Suppressor macrophage treated with lipopolysaccharide for 4 hours (primary cell): ENCODE results near the gene SEL1L3.

ENCODE experiments used
- DNase-seq: peaks from one replicate; pipeline ENCODE4 v3.0.0-alpha.2; 2020

Gene SEL1L3

DNA sequence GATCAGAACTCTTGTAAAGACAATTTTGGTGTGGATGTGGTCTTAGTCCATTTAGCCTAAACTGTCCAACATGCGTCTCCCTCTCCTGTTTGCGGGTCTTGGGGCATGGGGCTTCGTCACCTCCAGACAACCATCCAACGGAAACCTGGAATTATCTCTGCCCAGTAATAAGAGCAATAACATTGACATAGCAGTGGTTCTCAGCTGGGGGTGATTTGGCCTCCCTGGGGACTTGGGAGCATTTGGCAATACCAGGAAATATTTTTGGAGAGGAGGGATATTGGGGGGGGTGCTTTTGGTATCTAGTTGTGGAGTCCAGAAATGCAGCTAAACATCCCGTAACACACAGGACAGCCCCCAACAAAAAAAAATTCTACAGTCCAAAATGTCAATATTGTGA, 47.2 kb downstream of the SEL1L3 start:
- no peak for DNase-seq

DNA sequence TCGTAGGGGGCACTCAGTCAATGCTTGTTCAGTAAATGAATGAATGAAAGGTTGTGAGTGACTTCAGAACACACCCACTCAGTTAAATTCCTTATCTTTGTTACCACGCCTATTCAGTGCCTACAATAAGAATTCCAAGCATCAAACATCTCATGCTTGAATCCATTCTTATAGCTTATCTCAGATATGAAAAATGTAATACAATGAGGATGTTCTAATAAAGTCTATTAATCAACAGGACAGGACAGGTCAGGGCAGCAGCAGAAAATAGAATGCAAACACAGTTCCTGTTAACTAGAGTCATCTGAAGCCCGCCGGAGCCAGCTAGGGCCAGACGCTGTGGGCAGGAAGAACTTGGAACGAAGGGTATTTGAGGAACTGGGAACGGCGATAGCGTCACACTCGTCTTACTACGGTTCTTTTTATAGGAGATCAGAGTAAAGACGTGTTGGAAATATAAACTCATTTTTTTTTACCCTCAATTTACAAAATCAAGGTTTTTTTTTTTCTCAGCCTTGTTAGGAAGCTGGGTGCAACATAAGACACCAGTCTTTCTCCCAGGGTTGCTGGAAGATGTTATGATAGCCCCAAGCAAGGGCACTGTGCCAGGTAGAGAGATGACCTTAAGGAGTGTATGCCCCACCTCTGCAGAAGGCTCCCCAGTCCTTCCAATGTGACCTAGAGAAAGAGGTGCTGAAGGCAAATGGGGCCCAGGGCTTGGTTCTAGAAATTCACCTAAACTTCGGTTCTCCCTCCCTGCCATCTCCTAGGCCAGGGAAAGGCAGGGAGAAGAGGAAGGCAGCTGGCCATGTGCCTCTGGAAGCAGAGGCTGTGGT, 48.3 kb downstream of the SEL1L3 start:
- DNase-seq: peak; percentile 87

DNA sequence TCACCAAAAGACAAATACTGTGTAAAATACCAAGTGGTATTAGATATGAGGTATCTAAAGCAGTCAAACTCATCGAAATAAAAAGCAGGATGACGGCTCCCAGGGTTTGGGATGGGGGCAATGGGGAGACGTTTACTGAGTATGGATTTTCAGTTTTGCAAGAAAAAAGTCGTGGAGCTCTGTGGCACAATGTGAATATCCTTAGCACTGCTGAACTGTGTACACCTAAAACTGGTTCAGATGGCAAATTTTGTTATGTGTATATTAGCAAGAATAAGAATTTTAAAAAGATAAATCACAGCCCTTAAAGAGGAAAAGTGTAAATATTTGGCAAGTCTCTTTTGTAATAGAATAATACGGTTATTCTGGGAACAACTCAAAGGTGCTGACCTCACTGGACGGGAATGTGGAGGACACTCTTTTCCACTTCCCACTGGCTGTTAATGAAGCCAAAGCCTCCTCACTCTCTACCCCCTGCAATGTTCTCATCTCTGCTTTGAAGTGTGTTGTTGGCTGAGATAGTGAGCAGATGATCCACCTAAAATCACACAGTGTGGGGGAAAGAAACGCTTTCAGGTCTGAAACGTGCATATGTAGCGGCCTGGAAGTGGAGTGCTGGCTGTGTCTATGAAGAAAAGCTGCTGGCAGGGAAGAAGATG, 49.2 kb downstream of the SEL1L3 start:
- DNase-seq: no peak

DNA sequence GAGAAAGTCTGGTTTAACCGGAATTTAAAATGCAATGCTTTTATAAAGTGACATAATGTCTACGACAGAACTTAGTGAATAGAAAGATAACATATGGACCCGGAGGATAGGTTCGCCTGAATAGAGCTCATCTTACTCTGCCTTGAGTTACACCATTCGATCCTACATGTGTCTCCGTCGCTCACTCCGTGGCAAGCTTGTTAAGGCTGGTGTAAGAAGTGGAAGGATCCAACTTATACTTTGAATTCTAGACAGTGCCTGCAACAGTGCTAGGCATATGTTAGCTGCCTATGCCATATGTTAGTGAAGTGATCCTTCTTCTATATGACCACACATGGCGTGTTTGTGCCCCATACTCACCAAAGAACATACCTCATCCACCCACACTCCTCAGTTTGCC, 50.9 kb downstream of the SEL1L3 start:
- DNase-seq: no peak

DNA sequence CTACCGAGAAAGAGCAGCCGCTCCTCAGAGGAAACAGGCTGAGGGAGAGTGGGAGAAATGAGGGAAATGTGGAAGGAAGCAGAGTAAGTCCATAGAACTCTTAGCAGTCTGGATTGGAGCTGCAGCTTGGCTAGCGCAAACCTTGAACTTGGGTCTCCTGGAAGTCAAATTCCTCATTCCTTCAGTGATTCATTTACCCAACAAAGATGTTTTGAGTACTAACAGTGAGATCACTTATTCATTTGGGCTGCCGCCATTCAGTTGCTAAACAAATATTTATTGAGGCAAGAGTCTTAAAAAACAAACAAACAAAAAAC, 51.5 kb downstream of the SEL1L3 start:
- DNase-seq: no peak

DNA sequence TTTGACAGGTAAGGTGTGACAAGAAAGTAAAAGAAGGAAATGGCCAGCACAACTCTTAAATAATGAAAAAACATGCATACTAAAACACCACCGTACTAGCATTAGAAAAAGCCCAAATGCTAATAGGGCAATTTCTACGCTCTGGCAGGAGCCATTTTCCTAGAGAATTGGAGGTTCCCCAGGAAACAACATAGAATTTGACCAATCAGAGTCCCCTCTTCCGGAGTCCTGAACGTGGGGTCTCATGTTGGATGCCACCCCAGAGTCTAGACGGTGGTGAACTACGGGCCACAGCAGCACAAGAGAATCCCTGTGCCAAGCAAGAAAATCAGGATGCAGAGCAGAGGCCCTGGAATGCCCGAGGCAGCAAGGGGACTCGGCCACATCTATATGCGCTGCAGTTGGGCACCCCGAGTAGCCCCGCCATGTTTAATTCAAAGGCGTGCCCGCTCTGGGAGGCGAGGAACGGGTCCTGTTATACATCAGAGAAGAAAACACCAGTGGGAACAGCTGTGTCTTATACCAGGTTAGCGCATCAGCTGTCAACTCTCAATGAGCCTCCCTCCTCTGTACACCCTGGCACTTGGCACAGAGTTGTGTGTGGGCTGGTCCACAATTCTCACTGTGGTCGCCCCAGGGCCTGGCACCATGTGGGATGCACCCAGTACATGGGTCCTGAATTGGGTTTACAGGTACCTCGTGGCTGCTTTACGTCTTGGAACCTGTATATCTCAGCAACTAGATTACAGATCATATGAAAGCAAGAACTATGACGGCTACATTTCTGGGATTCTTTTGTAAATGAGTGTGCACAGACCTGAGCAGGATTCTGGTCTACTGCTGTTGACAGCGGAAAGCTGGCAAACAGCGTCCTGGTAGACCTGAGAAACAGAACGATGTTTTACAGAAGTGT, 52.1 kb downstream of the SEL1L3 start:
- DNase-seq: no peak

DNA sequence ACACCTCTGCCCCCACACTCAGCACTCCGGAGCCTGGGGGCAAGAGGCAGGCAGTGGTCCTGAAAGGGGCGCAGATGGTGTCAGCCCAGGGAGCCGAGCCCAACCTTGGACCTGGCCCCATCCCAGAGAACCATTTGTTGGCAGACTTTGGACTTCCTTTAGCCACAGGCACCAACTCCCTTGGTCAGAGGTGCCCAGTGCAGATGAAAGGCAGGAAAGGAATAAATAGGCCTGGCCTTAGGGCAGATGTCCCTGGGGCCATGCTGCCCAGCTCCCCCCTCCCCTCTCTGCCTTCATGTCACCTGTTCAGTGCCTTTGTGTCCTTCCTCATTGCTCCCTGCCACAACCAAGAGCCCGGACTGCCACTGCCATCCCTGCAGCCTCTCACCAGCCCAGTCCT, 52.8 kb downstream of the SEL1L3 start:
- DNase-seq: no peak

DNA sequence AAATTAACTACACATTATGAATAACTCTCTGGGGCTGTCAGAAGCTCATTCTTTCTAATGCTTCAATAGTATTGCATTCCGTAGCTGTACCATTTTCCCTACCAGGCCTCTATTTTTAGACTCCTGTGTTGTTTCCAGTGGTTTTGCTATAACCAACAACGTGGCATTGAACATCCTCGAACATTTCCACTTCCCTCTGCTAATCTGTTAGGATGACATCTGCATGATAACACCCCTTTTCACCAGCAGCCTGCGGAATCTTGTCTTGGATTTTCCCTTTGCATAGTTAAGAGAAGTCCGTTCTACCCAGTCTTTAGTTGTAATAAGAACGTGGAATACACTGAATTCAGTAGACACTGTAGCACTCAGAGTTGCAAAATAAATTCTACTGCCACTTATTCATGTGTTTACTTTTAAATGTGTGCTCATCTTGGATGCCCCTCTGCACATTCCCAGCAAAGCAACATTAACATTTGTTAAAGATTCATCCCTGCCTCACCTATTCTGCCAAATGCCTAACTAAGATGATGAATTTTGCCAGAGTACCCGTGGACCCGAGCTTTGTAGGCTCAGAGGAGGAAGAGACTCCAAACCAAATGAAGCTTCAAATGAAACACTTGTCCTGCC, 55.6 kb downstream of the SEL1L3 start:
- no peak for DNase-seq

DNA sequence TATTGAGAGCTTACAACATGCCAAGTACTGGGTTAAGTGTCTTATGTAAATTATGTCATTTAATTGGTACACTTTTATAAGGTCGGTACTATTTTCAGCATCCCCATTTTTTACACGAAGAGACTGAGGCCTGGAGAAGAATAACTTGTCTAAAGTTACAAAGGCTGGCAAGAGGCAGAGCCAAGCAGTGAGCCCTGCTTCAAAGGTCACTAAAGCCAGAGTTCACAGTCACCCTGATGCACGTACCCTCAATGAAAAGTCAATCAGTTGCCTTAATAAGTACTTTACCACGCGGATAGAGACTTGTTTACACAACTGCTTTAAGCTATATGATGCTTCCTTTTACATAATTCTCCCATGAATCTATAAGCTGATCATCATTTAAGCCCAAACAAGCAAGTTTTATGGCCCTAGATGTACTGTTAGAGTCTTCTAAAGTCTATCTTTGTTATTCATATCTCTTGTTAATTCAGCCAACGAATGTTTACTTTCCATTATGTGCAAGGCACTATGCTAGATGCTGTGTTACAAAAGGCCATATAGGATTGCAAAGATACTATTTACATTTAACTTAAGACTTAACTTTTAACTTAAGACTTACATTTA, 57.4 kb downstream of the SEL1L3 start:
- DNase-seq: no peak

DNA sequence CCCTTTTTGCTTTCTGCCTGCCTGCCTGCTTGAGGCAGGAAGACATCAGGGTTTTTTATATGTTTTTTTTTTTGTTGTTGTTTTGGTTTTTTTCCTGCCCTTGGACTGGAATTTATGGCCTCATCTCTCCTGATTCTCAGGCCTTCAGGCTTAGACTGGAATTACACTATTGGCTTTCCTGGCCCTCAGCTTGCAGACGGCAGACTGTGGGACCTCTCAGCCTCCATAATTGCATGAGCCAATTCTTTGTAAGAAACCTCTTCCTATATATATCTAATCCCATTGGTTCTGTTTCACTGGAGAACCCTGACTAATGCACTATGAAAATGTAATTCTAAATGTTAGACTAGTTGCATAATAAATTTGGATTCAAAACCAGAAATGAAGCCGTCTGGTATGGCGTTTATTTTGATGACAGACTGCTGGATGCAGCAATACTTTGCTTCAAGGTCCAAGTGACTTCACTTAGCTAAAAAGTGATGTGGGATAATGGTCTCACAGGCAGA, 59.0 kb downstream of the SEL1L3 start:
- no peak for DNase-seq

DNA sequence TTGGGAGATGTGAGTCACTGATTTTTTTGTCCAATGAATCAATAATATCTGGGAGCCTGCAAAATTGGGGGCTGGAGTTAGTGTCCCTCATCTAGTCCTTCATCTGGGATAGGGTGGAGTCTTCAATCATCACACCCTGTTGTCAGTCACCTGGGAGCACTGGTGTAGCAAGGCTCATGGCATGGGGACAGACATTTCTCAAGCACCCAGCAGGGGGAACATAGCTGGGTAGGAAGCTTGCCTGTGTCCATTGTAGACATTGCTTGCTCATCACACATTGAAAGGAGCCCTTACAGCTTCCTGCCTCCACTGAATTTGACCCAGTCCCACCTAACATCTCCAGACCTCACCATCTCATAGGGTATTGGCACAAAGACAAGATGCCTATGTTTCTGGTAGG, 61.2 kb downstream of the SEL1L3 start:
- DNase-seq: no peak

DNA sequence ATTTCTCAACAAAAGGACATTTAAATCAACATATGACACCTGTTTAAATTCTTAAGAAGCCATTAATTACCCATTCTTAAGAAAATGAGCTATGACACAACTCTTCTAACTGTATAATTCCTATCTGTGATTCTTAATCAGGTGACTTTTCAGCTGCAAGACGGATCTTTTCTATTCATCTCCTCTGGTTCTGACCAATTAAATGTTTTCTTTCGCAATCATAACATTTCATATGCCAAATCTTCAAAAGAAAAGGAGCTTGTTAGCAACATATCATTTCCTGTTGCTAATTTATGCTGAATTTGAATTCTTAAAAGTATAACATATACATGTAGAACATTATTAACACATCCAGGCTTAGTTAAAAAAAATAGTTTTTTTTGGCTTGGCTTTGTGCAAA, 62.5 kb downstream of the SEL1L3 start:
- no peak for DNase-seq

DNA sequence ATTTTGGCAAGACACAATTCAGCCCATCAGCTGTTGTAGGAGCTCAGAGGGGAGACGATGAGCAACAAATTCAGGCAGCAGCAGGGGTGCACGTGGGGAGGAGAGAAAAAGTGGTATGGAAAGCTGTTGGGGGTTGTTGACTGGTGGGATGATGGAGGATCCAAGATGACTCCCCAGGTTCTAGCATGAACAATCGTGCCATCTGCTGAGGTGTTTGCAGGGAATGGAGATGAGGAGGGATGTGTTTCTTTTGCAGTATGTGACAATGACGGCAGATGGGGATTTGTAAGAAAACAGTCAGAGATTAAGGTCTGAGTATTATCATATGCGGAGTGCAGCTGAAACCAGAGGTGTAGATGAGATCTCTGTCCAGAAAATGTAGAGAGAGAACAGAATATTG, 63.3 kb downstream of the SEL1L3 start:
- DNase-seq: no peak

DNA sequence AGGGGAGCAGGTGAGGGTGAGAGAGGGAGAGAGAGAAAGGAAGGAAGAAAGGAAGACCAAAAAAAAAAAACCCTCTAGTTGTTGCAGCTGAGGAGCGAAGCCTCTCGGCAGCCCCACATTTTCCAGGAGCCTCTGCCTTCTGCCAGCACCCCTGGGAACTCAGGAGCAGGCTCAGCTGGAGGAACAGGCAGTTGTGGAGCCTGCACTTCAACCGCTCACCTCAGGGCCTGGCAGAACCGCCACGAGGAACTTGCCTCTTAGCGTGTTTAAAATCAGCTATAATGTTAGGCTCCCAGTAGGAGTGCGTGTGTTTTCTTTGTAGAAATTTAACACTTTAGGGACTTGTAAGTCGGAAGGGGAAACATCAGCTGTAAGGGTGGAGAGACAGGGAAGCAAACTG, 65.7 kb downstream of the SEL1L3 start:
- no peak for DNase-seq

DNA sequence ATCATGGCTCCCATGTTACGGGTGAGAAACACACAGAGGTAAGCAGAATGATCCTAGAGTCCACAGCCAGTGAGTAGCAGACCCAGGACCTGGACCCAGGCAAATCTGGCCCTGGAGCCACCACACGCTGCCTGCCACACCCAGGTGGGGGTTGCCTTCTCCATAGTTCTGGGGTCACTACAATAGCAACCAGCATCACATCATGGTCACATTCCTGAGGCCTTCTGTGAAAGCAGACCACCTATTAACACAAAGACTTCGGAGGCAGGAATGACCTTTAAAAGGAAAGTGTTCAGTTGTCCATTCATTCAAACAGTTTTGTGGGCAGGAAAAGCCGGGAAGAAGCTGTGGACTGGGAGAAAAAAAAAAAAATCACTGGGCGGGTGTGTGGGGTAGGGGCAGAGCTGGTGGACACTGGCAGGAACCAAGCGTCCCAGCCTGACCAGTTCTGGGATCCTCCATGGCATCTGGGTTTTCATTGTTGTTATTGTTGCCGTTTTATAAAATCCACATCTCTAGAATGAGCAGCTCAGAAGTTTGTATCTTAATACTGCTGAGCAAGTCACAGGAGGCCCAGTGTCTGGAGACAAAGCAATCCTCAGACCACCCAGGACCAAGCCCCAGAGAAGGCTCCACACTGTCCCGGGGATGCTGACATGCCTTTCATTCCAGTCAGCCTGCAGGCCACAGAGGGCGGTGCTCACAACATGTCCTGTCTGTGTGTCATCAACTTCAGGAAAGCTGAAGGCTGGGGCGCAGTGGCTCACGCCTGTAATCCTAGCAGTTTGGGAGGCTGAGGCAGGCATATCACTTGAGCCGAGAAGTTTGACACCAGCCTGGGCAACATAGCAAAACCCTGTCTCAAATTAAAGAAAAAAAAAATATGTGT, 67.0 kb downstream of the SEL1L3 start:
- DNase-seq: no peak

DNA sequence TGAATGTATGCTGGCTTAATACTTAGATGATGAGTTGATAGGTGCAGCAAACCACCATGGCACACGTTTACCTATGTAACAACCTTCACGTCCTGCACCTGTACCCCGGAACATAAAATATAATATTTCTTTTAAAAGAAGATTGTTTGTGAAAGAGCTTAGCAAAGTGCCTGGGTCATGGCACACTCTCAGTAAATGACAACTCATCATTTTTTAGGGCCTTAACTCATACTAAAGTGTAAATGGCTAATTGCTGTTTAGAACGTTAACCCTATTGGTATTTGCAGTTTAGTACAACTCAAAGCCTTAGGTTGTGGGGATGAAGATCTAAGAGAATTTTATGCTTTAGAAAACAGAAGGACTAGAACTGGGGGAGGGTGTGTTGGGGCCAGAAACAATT, 67.7 kb downstream of the SEL1L3 start:
- no peak for DNase-seq

DNA sequence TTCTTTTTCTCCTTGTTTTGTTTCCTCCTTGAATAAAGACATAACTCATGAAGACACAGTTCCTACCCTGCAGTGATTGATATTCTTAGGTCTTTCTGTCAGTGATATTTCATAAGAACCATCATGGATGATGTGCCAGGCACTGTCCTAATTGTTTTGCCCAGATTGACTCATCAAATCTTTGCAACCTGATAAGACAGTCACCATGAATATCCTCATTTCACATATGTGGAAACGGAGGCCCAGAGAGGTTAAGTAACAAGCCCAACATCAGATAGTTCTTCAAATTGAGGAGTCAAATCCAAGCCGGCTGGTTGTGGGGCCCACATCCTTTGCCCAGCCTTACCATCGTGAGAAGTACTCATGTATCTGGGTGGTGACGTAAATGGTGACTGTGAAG, 69.9 kb downstream of the SEL1L3 start:
- peak; percentile 23 for DNase-seq

DNA sequence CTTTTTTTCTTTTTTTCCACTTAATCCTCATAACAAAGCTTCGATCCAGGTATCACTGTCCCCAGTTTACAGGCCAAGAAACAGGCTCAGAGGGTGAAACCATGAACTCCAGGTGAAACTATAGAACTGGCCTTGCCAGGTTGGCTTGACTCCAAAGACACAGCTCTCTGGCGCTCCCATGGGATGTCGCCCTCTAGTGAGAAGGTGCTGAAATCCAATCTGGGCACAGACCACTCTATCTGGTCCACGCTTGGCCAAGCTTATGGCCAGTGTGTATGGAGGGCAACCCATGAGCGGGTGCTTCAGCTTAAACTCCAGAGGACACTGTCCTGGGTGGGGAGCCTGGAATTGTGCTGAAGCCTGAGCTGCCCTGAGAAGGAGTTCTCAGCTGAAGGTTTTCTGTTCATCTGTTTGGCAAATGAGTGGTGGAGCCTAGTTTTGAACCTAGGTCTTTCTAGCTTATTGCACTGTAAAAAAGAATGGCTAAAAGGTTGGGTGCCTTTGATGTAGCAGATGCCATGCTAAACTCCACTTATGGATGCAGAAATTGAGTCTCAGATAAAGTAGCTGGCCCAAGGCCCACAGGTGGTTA, 70.5 kb downstream of the SEL1L3 start:
- DNase-seq: peak; percentile 17

DNA sequence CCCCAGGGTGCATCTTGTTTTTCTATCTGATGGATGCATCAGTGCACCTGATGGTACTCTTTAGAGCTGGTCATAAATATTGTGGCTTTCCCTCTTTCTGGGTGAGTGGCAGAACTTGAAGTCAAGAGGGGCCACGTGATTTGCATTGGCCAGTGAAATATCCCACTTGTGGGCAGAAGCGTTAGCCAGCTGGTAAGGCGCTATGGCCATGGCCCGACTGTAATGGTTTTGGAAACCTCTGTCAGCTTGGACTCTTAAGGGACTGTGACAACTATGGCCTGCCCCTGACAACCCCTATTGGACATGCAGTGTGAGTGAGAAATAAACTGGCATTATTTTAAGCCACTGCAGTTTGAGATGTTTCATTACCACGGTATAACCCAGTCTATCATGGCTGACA, 72.8 kb downstream of the SEL1L3 start:
- DNase-seq: no peak

DNA sequence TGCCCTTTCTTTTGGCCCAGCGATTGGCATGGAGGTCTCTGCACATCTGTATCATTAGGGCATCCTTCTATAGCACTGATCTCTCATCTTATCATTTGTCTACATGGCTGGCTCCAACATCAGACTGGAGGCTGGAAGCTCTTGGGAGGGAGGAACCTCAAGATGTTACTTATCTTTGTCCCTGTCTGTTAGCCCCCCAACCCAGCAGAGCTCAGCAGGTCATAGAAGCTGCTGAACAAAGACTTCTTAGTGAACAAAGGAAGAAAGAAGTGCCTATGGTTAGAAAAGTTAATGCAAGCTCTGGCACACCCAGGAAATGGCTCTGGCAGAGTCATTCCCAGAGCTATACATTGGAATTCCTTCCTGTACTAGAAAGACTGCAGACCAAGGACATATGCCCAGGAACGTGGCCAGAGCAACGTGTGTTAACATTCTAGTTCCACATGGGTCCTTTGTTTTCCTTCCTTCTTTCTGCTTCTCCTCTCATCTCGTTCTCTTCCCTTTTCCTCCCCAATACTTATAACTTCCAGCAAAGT, 74.0 kb downstream of the SEL1L3 start:
- DNase-seq: no peak

DNA sequence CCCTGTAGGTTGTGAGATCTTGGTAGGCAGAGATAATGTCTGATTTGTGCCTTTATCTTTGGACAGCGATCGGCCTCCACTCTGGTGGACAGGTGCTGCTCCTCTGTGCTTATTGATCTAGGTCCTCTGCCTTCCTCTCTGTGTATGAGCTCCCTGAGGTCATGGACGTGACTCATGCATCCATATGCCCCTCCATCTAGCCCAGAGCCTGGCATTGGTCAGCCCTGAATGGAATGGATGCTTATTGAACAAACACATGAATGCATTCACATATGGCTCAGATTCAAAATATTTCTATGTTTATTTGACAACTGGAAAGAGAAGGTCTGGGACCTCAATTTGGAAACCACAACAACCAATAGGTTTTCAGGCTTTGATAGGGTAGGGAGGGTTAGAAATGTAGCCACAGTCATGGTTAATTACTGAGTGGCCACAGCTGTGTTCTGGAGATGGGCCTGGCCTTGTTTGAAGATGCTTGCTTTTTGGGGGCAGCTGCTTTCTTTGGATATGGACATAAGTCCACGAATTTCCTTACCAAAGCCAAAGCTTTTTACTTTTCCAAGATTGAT, 76.2 kb downstream of the SEL1L3 start:
- DNase-seq: no peak
